Stimulated activated memory B cell treated with anti-CD40 and anti-IgM and Interleukin-4, amounts not matched to agents 10 μg/mL and 1 μg/mL and 100 μg/mL, for 72 hours (primary cell): ENCODE data around the gene MYH14.
"Not testable (repeated sequence)": the region's sequence is repeated elsewhere in the genome, so short reads cannot be mapped to it uniquely, and the experiment has no call there.

Experiments used
- ATAC-seq: fragments of 150-1000 bp; cut with Tn5 transposase; 2 replicates; pipeline ENCODE4 v1.10.0; 2021
- H3K27ac Mint-ChIP-seq: one replicate; pipeline ENCODE4 v1.8.0; 2022; ENCODE audit warnings: mild to moderate bottlenecking, mixed read lengths
- H3K27me3 Mint-ChIP-seq: one replicate; pipeline ENCODE4 v1.8.0; 2022; ENCODE audit warnings: mixed read lengths
- H3K36me3 Mint-ChIP-seq: one replicate; pipeline ENCODE4 v1.8.0; 2022; ENCODE audit warnings: mixed read lengths
- H3K4me1 Mint-ChIP-seq: one replicate; pipeline ENCODE4 v1.8.0; 2022; ENCODE audit warnings: mixed read lengths
- H3K4me3 Mint-ChIP-seq: one replicate; pipeline ENCODE4 v1.8.0; 2022; ENCODE audit warnings: mild to moderate bottlenecking, moderate library complexity, mixed read lengths
- H3K9me3 Mint-ChIP-seq: one replicate; pipeline ENCODE4 v1.8.0; 2022; ENCODE audit warnings: mixed read lengths

Gene MYH14

DNA sequence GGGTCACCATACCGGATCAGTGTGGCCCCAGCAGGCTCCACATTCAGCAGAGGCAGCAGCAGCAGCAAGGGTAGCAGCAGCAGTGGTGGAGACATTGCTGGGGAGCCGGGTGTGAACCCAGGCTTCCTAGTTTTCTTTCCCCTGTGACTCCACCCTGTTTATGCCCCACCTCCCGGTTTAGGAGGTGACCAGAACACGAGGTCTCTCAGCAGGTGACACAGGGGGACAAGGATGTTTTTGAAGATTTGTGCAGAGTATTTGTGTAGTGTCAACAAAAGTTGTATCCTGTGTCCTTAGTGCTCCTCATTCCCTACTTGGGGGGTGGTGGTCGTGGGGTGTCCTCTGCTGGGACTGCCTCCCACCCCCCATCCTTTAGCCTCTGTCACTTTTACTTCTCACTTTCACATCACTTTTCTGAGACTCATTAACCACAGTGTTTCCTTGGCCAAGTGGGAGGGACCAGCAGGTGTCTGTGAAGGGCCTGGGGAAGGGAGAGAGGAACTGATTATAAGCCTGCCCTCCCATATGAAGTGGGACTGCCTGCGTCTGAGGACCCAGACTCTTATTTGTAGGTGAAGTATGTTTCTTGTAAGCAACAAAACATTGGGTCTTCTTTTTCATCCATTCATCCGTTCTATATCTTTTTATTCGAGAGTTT, 141.4 kb downstream of the MYH14 start:
- peak; percentile 79 for ATAC-seq
- H3K4me1 Mint-ChIP-seq: peaks cover 66% of the 10 kb centered on the region
- no peaks in the 10 kb centered on the region for H3K27me3 Mint-ChIP-seq
- peak overlapping the region; percentile 94 for H3K27ac Mint-ChIP-seq
- H3K36me3 Mint-ChIP-seq: peaks cover 31% of the 10 kb centered on the region
- H3K4me3 Mint-ChIP-seq: peak overlapping the region; percentile 88
- H3K9me3 Mint-ChIP-seq: no peaks in the 10 kb centered on the region

DNA sequence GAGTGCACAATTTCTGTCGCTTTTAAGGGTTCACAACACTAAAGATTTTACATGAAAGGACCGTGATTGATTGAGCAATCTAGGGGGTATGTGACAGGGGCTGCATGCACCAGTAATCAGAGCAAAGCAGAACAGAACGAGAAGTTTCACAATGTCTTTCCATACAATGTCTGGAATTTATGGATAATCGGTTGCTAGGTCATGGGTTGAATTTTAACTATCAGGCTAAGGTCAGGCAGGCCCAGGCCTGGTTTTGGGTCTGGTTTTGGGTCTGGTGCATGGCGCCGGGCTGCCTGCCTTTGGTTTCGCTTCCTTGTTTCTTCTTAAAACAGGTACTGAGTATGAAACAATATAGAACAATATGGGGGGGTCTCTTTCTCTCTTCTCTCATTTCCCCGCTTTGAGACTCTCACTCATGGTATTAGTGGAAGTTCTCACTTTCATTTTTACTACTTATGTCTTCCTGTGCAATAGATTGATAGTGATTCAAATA, 143.7 kb downstream of the MYH14 start:
- H3K27me3 Mint-ChIP-seq, H3K9me3 Mint-ChIP-seq: not testable (repeated sequence)
- peak overlapping the region; percentile 30 for H3K4me3 Mint-ChIP-seq
- peaks cover 17% of the 10 kb centered on the region for H3K36me3 Mint-ChIP-seq
- H3K27ac Mint-ChIP-seq: peak overlapping the region; percentile 94
- H3K4me1 Mint-ChIP-seq: peaks cover 62% of the 10 kb centered on the region
- peak; percentile 70 for ATAC-seq

DNA sequence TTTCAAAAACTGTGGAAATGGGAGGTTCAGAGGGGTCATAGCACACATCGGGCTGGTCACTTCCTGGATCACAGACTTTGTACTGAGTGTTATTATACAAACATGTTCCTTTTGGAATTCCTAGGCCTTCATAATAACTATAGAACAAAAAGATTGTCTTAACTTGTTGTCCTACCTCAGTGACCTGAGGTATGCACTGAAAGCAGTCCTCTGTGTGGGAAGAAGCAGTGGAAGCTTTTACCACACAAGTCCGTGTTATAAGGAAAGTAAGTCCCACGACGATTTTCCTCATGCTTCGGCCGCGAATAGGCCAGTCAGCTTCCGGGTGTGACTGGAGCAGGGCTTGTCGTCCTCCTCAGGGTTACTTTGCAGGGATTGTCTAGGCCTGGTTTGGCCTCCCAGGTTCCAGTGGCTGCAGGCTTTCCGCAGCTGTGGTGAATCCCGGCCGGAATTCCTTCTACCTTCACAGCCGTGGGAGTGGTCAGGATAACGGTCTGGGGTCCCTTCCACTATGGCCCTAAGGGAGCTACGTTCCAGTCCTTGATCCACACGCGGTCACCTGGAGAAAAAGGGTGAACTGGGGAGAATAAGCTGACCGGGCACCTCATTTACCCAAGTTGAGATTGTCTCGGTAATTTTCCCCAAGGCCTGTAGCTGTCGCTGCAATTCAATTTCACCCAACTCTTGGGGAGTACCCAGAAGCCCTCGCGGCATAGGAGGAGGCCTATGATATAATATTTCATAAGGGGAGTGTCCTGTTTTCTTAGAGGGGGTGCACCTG, 146.0 kb downstream of the MYH14 start:
- Mint-ChIP-seq H3K9me3 (no peaks in the 10 kb centered on the region), H3K4me1 (peaks cover 57% of the 10 kb centered on the region), H3K4me3 (no peak overlapping the region), H3K36me3 (peaks cover 5% of the 10 kb centered on the region), H3K27ac (peak overlapping the region; percentile 94), H3K27me3 (no peaks in the 10 kb centered on the region)
- ATAC-seq: no peak

DNA sequence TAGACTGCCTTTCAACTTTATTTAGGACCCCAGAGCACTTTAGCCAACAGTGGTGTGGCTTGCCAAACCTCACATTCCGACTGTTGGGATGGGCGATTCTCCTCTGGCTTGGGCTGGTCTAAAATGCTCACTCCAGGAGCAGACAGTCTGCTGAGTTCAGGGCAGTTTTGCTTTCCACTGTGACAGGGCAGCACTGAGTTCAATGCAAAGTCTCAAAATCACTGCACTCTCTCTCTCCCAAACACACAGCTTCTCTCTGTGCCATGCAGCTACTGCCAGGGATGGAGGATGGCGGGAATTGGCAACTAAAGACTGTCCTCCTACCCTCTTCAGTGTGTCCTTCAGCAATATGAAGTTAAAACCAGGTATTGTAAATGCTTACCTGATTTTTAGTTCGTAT, 148.8 kb downstream of the MYH14 start:
- Mint-ChIP-seq H3K4me1 (peaks cover 39% of the 10 kb centered on the region), H3K27ac (no peak overlapping the region)
- ATAC-seq: no peak

DNA sequence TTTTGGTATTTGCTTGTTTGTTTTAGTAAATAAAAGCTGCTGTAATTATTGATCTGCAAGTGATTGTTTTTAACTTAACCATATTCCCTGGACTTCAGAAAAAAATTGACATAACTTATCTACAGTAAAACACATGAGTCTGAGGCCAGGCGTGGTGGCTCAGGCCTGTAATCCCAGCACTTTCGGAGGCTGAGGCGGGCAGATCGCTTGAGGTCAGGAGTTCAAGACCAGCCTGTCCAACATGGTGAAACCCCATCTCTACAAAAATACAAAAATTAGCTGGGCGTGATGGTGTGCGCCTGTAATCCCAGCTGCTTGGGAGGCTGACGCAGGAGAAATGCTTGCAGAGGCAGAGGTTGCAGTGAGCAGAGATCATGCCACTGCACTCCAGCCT, 150.1 kb downstream of the MYH14 start:
- H3K4me3 Mint-ChIP-seq, H3K36me3 Mint-ChIP-seq, H3K27ac Mint-ChIP-seq, H3K27me3 Mint-ChIP-seq, ATAC-seq, H3K9me3 Mint-ChIP-seq: not testable (repeated sequence)
- H3K4me1 Mint-ChIP-seq: peaks cover 37% of the 10 kb centered on the region

More for the DNA sequence above, 148.8 kb downstream of the MYH14 start:
- H3K9me3 Mint-ChIP-seq: no peaks in the 10 kb centered on the region
- no peaks in the 10 kb centered on the region for H3K27me3 Mint-ChIP-seq
- no peaks in the 10 kb centered on the region for H3K36me3 Mint-ChIP-seq
- no peak overlapping the region for H3K4me3 Mint-ChIP-seq

DNA sequence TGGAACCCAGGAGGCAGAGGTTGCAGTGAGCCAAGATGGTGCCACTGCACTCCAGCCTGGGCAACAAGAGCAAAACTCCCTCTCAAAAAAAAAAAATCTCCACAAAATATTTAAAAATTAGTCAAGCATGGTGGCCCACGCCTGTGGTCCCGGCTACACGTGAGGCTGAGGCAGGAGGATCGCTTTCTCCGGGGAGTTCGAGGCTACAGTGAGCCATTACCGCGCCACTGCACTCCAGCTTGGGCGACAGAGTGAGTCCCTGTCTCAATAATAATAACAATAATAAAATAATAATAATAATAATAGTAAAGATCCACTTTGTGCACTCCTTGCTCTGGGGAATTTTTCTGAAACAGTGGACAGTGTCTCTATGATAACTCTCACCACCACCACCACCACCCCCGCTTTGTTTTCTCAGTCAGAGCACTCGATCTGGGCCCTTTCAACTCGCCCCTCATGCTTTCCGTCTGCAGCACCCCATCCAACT, 153.3 kb downstream of the MYH14 start:
- Mint-ChIP-seq H3K4me3 (peak overlapping the region; percentile 97), H3K27me3 (no peaks in the 10 kb centered on the region), H3K4me1 (peaks cover 46% of the 10 kb centered on the region), H3K9me3 (peaks cover 5% of the 10 kb centered on the region), H3K27ac (peak overlapping the region; percentile 100), H3K36me3 (peaks cover 10% of the 10 kb centered on the region)
- no peak for ATAC-seq

DNA sequence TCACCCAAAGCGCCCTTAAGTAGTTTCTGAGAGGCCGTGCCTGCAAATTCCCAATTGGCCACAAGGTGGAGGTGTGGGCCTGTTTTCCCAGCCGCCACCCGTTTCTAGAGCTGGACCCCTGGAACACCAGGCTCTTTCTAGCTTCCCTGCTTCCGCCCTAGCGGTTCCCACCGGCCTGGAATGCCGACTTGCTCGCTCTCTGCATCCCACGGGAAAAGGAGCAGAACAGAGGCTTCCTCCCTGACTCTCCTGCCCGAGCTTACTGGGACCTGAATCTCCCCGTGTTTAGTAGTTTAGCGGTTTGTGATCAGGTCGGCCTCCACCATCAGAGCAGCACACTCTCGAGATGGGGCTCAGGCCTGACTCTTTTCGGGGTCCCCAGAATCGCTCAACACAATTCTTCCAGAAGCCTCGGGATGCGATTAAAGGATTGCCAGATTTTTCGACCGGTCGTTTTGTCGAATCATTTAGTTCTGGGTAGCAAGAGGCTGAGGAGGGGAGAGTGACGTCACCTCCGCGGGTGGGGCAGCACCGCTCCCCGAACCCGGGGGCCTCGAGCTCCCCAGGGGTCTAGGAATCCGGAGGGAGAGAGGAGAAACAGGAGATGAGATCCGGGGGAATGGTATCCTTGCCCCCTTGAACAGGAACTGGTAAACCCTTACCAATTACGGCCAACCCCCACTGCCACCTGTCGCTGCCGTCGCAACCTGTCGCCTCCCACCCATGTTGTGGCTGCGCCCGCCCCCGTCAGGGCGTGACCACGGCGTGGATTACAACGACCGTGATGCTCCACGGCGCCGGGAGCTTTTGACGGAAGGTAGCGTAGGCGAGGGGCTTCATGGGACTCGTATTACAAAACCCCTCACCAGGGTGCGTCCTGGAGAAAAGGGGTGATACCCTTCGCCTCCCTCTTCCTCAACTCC, 154.0 kb downstream of the MYH14 start:
- Mint-ChIP-seq H3K4me3 (peak overlapping the region; percentile 97), H3K4me1 (peaks cover 53% of the 10 kb centered on the region), H3K27ac (peak overlapping the region; percentile 100), H3K36me3 (peaks cover 10% of the 10 kb centered on the region), H3K9me3 (peaks cover 5% of the 10 kb centered on the region), H3K27me3 (no peaks in the 10 kb centered on the region)
- peak; percentile 89 for ATAC-seq

DNA sequence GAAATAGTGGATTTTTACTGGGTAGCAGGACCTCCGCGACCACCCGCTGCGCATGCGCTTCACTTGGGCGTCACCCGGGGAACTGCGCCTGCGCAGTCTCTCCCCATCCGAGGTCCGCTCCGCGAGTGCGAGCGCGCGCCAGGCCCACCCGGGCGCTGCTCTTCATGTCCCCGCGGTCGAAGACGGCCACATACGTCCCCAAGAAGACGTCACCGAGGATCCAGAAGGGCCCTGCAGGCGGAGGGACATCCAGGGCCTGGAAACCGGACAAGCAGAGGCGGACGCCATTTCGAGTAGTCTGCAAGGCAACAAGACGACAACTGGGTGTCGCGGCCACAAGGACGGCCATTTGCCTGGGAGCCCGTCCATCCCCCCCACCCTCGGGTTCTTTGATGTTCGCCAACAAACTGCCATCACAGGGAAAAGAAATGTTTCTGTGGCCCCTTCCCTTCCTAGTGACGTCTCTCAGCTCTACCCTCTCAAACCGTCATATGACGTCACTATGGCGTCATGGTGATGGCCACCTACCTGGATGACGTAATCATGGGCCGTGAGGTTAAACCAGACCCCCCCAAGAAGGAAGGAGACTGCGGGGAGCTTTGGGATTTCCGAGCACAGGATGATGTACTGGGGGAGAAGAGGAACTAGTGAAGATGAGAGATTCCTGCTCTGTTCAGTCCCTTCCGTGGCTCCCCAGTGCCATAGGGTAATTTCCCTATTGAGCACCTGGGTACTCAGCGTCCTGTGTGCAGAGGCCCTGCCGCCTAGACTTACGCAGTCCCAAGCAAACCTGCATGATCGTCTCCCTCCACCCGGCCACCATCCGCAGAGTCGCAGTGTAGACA, 155.3 kb downstream of the MYH14 start:
- peaks cover 10% of the 10 kb centered on the region for H3K36me3 Mint-ChIP-seq
- peak; percentile 61 for ATAC-seq
- no peaks in the 10 kb centered on the region for H3K27me3 Mint-ChIP-seq
- H3K4me1 Mint-ChIP-seq: peaks cover 62% of the 10 kb centered on the region
- H3K4me3 Mint-ChIP-seq: peak overlapping the region; percentile 97
- H3K9me3 Mint-ChIP-seq: peaks cover 5% of the 10 kb centered on the region
- H3K27ac Mint-ChIP-seq: peak overlapping the region; percentile 100

DNA sequence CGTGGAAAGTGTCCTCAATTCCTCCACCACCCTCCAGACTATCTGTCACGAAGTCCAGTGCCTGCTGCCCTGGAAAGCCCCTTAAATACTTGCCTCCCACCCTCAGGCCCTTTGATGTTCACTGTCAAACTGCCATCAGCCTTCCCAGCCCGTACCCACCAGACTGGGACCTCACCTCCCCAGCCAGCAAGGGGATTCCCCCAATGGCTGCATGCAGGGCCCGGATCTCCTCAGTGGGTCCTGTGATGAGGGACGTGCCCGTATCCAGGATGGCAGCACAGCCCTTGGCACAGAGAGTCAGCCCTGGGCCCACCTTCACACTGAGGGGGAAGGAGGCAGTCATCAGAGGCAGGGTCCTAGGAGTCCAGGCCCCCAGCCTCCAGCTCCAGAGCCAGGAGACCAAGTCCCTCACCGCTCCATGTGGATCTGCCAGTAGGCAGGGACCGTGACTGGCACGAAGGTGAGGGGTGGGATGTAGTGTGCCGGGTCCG, 156.0 kb downstream of the MYH14 start:
- Mint-ChIP-seq H3K4me3 (peak overlapping the region; percentile 97), H3K36me3 (peaks cover 10% of the 10 kb centered on the region)
- ATAC-seq: no peak

More for the DNA sequence above, 156.0 kb downstream of the MYH14 start:
- Mint-ChIP-seq H3K27ac (peak overlapping the region; percentile 100), H3K4me1 (peaks cover 67% of the 10 kb centered on the region), H3K27me3 (no peaks in the 10 kb centered on the region), H3K9me3 (peaks cover 5% of the 10 kb centered on the region)
